Kidney (tissue), 14 donors: Measurements from ENCODE around the gene AUTS2. TPM values are rescaled to one million over a fixed set of nuclear protein-coding genes. Genes with fewer than 3 reads are reported as not detected.

ENCODE experiments used
- DNase-seq, 5 donors: peaks; one replicate each; pipeline ENCODE4 v3.0.0-alpha.2; 2013 to 2020
- FAIRE-seq: peaks from 2 replicates; lab custom pipeline; 2012; peaks lifted over from hg19 to GRCh38; lab: Jason Lieb, UNC
- H3K27ac ChIP-seq, 2 donors: one replicate each; pipeline ENCODE4 v1.7.0; 2013; ENCODE audit warnings: low read depth in 2 of 2, low read length in 2 of 2, inconsistent platforms in 1 of 2
- H3K27me3 ChIP-seq: one replicate; pipeline ENCODE4 v1.7.1; 2013; ENCODE audit warnings: low read length, inconsistent platforms; ENCODE audit not compliant: control insufficient read depth, insufficient read depth
- H3K36me3 ChIP-seq, 3 donors: one replicate each; pipeline versions ENCODE4 v1.7.0 to v1.7.1; 2013; ENCODE audit warnings: low read length in 3 of 3, control low read depth in 1 of 3, inconsistent platforms in 1 of 3; ENCODE audit not compliant: insufficient read depth in 3 of 3, control insufficient read depth in 2 of 3
- H3K4me1 ChIP-seq, 3 donors: one replicate each; pipeline versions ENCODE4 v1.7.0 to v1.7.1; 2013; ENCODE audit warnings: low read length in 3 of 3, inconsistent platforms in 1 of 3, low read depth in 1 of 3; ENCODE audit not compliant: control insufficient read depth in 2 of 3, insufficient read depth in 2 of 3
- H3K4me3 ChIP-seq, 3 donors: one replicate each; pipeline versions ENCODE4 v1.7.0 to v1.8.1; 2013; ENCODE audit warnings: low read length in 3 of 3, control low read depth in 1 of 3, inconsistent platforms in 1 of 3
- H3K9ac ChIP-seq, 3 donors: one replicate each; pipeline versions ENCODE4 v1.7.0 to v1.7.1; 2013; ENCODE audit warnings: low read length in 3 of 3, control low read depth in 1 of 3, inconsistent platforms in 1 of 3
- H3K9me3 ChIP-seq, 3 donors: one replicate each; pipeline versions ENCODE4 v1.7.0 to v1.7.1; 2013; ENCODE audit warnings: low read length in 3 of 3, control low read depth in 1 of 3, inconsistent platforms in 1 of 3; ENCODE audit not compliant: control insufficient read depth in 2 of 3, insufficient read depth in 1 of 3
- intact Hi-C: fragments of 100-400 bp; cut with DNase I; formaldehyde crosslinking; loops from one replicate; pipeline ENCODE4 v1.11.1; 2022
- polyA plus RNA-seq: library from polyadenylated mRNA; stranded (reverse); fragments of 350-450 nt; fragmentation: Illumina TruSeq; extraction: RNeasy Lipid Tissue Mini Kit (QIAGEN cat#74804); gene quantifications from one replicate; pipeline ENCODE4 v1.2.3, GENCODE V29; 2014; ENCODE audit warnings: low read depth, low replicate concordance; ENCODE audit not compliant: insufficient read depth
- total RNA-seq: library from RNA; stranded (reverse); fragmentation: NEBNext Ultra II Directional; extraction: Animal tissue kit (Norgen Biotek cat#: 25700); gene quantifications from one replicate; pipeline ENCODE4 v1.2.1, GENCODE V29; 2021
- TF ChIP-seq, protein P1 (sequence below): IDR thresholded peaks from 3 replicates; pipeline ENCODE4 v1.5.1; 2012; ENCODE audit warnings: mild to moderate bottlenecking, moderate library complexity, borderline replicate concordance; ENCODE audit not compliant: insufficient read depth; ENCODE audit errors: extremely low read depth
- donor health status: control.
- donor health status: control.
- donor health status: control.
- donor health status: control.
- donor health status: control.
- donor health status: DM: yes; HTN: yes; CAD: no.
- donor health status: Normal renal cell carcinoma (clear cell type).

AUTS2 gene
- total and polyA plus RNA-seq, 2 donors from 2014 or later: 5.2 to 33.8 TPM

DNA sequence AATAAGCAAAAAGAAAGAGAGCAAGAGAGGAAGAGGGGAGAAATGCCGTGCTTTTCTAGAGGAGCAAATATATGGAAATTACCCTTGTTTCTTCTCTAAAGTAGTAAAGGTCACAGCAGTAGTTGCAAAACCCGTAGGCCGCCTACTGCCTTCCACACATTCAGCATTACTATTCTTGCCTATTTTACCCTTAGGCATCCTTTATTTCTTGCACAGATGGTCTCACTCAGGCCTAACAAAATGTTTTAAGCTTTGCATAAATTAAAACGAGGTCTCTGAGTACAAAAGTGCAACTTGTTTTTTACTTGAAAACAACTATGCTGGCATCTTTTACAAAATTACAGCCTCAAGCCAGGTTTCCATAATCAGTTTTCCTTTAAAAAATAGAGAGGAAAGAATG is 644.6 kb downstream of the AUTS2 start:
- H3K9ac ChIP-seq: no peak overlapping the region
- H3K27me3 ChIP-seq: no peaks in the 10 kb centered on the region
- peaks cover 0 to 4% (median 0%) of the 10 kb centered on the region in 3 donors for H3K4me1 ChIP-seq
- no peaks in the 10 kb centered on the region for H3K9me3 ChIP-seq
- no peak overlapping the region for H3K27ac ChIP-seq
- peak in 2 of 5 donors; percentile 35 to 68 for DNase-seq
- H3K36me3 ChIP-seq: no peaks in the 10 kb centered on the region
- no peak for FAIRE-seq
- H3K4me3 ChIP-seq: no peak overlapping the region
- TF ChIP-seq, protein P1, sequence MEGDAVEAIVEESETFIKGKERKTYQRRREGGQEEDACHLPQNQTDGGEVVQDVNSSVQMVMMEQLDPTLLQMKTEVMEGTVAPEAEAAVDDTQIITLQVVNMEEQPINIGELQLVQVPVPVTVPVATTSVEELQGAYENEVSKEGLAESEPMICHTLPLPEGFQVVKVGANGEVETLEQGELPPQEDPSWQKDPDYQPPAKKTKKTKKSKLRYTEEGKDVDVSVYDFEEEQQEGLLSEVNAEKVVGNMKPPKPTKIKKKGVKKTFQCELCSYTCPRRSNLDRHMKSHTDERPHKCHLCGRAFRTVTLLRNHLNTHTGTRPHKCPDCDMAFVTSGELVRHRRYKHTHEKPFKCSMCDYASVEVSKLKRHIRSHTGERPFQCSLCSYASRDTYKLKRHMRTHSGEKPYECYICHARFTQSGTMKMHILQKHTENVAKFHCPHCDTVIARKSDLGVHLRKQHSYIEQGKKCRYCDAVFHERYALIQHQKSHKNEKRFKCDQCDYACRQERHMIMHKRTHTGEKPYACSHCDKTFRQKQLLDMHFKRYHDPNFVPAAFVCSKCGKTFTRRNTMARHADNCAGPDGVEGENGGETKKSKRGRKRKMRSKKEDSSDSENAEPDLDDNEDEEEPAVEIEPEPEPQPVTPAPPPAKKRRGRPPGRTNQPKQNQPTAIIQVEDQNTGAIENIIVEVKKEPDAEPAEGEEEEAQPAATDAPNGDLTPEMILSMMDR: no peak
- intact Hi-C loops: no loop called here

DNA sequence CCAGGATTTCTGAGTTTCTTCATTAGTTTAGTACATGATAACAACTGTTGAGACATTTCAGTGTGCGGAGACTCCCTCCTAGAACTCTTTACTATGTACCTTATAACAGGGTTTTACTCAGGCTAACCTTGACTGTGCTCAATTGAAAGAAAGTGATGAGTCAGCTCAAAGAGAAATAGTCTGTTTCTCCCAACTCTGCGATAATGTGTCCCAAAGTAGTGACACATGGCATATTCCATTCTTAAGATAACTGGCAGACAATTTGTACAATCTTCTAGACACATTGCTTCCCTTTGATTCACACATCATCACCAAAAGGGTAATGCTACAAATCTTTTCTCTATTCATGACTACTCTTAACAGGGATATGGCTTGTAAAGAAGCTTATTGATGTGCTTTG is 645.2 kb downstream of the AUTS2 start:
- no peak for FAIRE-seq
- no peak for DNase-seq
- TF ChIP-seq, protein P1: no peak
- H3K36me3 ChIP-seq: no peaks in the 10 kb centered on the region
- intact Hi-C loops: no loop called here
- no peak overlapping the region for H3K27ac ChIP-seq
- no peak overlapping the region for H3K4me3 ChIP-seq
- H3K27me3 ChIP-seq: no peaks in the 10 kb centered on the region
- no peaks in the 10 kb centered on the region for H3K9me3 ChIP-seq
- no peak overlapping the region for H3K9ac ChIP-seq
- H3K4me1 ChIP-seq: peaks cover 0 to 4% (median 0%) of the 10 kb centered on the region in 3 donors

GRCh38 chr7:70257921-70258320 is 659.6 kb downstream of the AUTS2 start:
- TF ChIP-seq, protein P1: no peak
- no peak for FAIRE-seq
- intact Hi-C loops: no loop called here

DNA sequence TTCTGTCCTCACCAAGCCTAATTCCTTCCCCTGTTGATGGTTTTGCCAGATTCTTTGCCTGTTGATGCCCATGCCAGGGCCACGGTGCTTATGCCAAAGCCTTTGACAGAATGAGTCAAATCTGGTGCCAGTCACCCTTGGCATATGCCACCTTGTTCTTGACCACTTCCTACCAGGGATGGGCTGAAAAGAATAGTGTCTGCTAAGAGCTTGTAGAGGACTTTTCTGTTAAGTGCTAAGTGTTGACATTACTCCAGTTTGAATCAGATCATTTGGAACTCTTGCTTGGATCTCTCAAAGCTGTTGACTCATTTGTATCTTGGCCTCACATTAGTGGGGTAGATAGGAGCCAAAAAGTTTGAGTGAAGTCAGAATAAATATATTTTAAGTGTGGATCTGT is 661.2 kb downstream of the AUTS2 start:
- Histone ChIP-seq H3K9ac (no peak overlapping the region), H3K36me3 (no peaks in the 10 kb centered on the region), H3K27me3 (no peaks in the 10 kb centered on the region), H3K4me1 (no peaks in the 10 kb centered on the region), H3K9me3 (no peaks in the 10 kb centered on the region), H3K27ac (no peak overlapping the region), H3K4me3 (no peak overlapping the region)
- FAIRE-seq: no peak
- TF ChIP-seq, protein P1: no peak
- intact Hi-C loops: no loop called here
- peak in 1 of 5 donors; percentile 33 for DNase-seq

More at GRCh38 chr7:70257921-70258320, 659.6 kb downstream of the AUTS2 start:
- H3K4me1 ChIP-seq: no peaks in the 10 kb centered on the region
- no peaks in the 10 kb centered on the region for H3K36me3 ChIP-seq
- H3K27ac ChIP-seq: no peak overlapping the region
- no peak overlapping the region for H3K4me3 ChIP-seq
- no peak for DNase-seq
- no peak overlapping the region for H3K9ac ChIP-seq
- no peaks in the 10 kb centered on the region for H3K27me3 ChIP-seq
- no peaks in the 10 kb centered on the region for H3K9me3 ChIP-seq
